H1 (cell line): ENCODE measurements around the gene SHQ1.

Experiments
- CTCF ChIP-seq, 3 experiments: IDR thresholded peaks; 1 replicate in 2 of 3; 2 replicates in 1 of 3; pipeline versions ENCODE4 v1.5.1 to v1.6.1; 2011; ENCODE audit warnings: low read length in 3 of 3, mild to moderate bottlenecking in 3 of 3, inconsistent platforms in 2 of 3, low read depth in 1 of 3, moderate library complexity in 1 of 3; ENCODE audit not compliant: insufficient read depth in 1 of 3; ENCODE audit errors: control extremely low read depth in 1 of 3
- EGR1 ChIP-seq: IDR thresholded peaks from 2 replicates; pipeline ENCODE4 v1.6.1; 2011; ENCODE audit warnings: low read depth, low read length, borderline replicate concordance
- EZH2 ChIP-seq: fragments of 200-600 bp; sonication (generic); IDR thresholded peaks from 2 replicates; pipeline ENCODE4 v1.7.1; 2012; ENCODE audit warnings: low read depth, mild to moderate bottlenecking, moderate library complexity, low read length, inconsistent platforms; ENCODE audit not compliant: severe bottlenecking
- HDAC2 ChIP-seq, 2 experiments: fragments of 300-600 bp in 1 of 2; sonication (generic) in 1 of 2; IDR thresholded peaks; 2 replicates each; pipeline ENCODE4 v1.6.1; 2011 to 2012; ENCODE audit warnings: low read depth in 2 of 2, low read length in 2 of 2, mild to moderate bottlenecking in 2 of 2, moderate library complexity in 2 of 2, borderline replicate concordance in 1 of 2, inconsistent platforms in 1 of 2
- MAFK ChIP-seq: IDR thresholded peaks from 2 replicates; pipeline ENCODE4 v1.6.1; 2012; ENCODE audit warnings: low read depth, mild to moderate bottlenecking, improper control_type of control experiment, low read length
- SUZ12 ChIP-seq: fragments of 200-600 bp; sonication (generic); IDR thresholded peaks from 2 replicates; pipeline ENCODE4 v1.6.1; 2012; ENCODE audit warnings: mild to moderate bottlenecking, inconsistent platforms, low read length, moderate library complexity, mixed read lengths
- TF ChIP-seq, protein P1 (sequence below): IDR thresholded peaks from 2 replicates; pipeline ENCODE4 v1.6.1; 2011; ENCODE audit warnings: low read depth, mild to moderate bottlenecking, low read length; ENCODE audit not compliant: insufficient read depth

GRCh38 chr3:72768936-72769335, 79.3 kb downstream of the SHQ1 start:
- TF ChIP-seq CTCF (IDR thresholded peaks at IDR 0.05; ENCODE audit: control extremely low read depth in 1 of 3, insufficient read depth in 1 of 3, low read depth in 1 of 3, low read length in 3 of 3) (no peak), MAFK (no peak), HDAC2 (IDR thresholded peaks at IDR 0.05; ENCODE audit: borderline replicate concordance in 1 of 2, low read depth in 2 of 2, low read length in 2 of 2) (no peak), SUZ12 (no peak), EGR1 (no peak), EZH2 (no peak)
- TF ChIP-seq, protein P1, sequence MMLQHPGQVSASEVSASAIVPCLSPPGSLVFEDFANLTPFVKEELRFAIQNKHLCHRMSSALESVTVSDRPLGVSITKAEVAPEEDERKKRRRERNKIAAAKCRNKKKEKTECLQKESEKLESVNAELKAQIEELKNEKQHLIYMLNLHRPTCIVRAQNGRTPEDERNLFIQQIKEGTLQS: no peak
